Nephron (organoid): ENCODE data around the gene ABCC10.

Source experiments
- H3K27ac Mint-ChIP-seq, 3 experiments: 2 replicates each; pipeline ENCODE4 v1.8.0; 2020; ENCODE audit warnings: mixed read lengths in 3 of 3, mild to moderate bottlenecking in 2 of 3, moderate library complexity in 1 of 3
- H3K27me3 Mint-ChIP-seq: 2 replicates; pipeline ENCODE4 v1.8.0; 2021; ENCODE audit warnings: low read depth, mild to moderate bottlenecking, moderate library complexity, mixed read lengths
- H3K36me3 Mint-ChIP-seq: 2 replicates; pipeline ENCODE4 v1.8.0; 2020; ENCODE audit warnings: low read depth, mixed read lengths
- H3K4me1 Mint-ChIP-seq: 2 replicates; pipeline ENCODE4 v1.8.0; 2020; ENCODE audit warnings: mixed read lengths
- H3K4me3 Mint-ChIP-seq, 3 experiments: 2 replicates each; pipeline ENCODE4 v1.8.0; 2020; ENCODE audit warnings: mild to moderate bottlenecking in 3 of 3, mixed read lengths in 3 of 3, moderate library complexity in 2 of 3
- H3K9me3 Mint-ChIP-seq: 2 replicates; pipeline ENCODE4 v1.8.0; 2020; ENCODE audit warnings: mixed read lengths
- TF ChIP-seq, protein P1 (sequence below), 3 experiments: fragments of 200-600 bp; sonication (generic); IDR thresholded peaks; one replicate each; pipeline ENCODE4 v1.5.0; 2021; ENCODE audit warnings: antibody characterized with exemption in 3 of 3; ENCODE audit not compliant: unreplicated experiment in 3 of 3

The ABCC10 gene

DNA sequence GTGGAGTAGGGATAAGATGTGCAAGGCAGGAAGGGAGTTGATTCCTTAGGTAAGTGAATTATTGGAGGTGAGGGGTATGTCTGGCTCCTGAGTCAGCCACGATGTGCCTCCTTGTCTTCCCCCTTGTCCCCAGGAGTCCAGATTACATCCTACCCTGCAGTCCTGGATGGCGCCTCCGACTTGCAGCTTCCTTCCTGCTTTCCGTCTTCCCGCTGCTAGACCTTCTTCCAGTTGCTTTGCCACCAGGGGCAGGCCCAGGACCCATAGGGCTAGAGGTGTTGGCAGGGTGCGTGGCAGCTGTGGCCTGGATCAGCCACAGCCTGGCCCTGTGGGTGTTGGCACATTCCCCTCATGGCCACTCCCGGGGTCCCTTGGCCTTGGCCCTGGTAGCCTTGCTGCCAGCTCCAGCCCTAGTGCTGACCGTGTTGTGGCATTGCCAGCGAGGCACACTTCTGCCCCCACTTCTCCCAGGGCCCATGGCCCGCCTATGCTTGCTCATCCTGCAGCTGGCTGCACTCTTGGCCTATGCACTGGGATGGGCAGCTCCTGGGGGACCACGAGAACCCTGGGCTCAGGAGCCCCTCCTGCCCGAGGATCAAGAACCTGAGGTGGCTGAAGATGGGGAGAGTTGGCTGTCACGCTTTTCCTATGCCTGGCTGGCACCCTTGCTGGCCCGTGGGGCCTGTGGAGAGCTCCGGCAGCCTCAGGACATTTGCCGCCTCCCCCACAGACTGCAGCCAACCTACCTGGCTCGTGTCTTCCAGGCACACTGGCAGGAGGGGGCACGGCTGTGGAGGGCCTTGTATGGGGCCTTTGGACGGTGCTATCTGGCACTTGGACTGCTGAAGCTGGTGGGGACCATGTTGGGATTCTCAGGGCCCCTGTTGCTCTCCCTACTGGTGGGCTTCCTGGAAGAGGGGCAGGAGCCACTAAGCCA lies 4.9 kb downstream of the ABCC10 start:
- no peaks in the 10 kb centered on the region for H3K27me3 Mint-ChIP-seq
- H3K4me3 Mint-ChIP-seq: no peak overlapping the region
- peaks cover 11% of the 10 kb centered on the region for H3K36me3 Mint-ChIP-seq
- no peak overlapping the region for H3K27ac Mint-ChIP-seq
- peaks cover 30% of the 10 kb centered on the region for H3K4me1 Mint-ChIP-seq
- TF ChIP-seq, protein P1, sequence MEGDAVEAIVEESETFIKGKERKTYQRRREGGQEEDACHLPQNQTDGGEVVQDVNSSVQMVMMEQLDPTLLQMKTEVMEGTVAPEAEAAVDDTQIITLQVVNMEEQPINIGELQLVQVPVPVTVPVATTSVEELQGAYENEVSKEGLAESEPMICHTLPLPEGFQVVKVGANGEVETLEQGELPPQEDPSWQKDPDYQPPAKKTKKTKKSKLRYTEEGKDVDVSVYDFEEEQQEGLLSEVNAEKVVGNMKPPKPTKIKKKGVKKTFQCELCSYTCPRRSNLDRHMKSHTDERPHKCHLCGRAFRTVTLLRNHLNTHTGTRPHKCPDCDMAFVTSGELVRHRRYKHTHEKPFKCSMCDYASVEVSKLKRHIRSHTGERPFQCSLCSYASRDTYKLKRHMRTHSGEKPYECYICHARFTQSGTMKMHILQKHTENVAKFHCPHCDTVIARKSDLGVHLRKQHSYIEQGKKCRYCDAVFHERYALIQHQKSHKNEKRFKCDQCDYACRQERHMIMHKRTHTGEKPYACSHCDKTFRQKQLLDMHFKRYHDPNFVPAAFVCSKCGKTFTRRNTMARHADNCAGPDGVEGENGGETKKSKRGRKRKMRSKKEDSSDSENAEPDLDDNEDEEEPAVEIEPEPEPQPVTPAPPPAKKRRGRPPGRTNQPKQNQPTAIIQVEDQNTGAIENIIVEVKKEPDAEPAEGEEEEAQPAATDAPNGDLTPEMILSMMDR (IDR thresholded peaks at IDR 0.05; ENCODE audit: unreplicated experiment in 3 of 3): no peak
- H3K9me3 Mint-ChIP-seq: no peaks in the 10 kb centered on the region

DNA sequence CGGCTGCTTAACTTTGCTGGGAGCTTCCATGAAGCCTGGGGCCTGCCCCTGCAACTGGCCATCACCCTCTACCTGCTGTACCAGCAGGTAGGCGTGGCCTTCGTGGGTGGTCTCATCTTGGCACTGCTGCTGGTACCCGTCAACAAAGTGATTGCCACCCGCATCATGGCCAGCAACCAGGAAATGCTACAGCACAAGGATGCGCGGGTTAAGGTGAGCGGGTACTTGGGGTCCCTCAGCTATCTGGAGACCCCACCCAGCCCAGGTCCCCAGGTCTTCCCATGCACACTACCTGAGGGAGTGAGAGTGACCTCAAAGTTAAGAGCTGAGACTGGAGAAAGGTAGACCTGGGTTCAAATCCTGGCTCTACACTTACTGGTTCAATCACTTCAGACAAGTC lies 5.8 kb downstream of the ABCC10 start:
- Mint-ChIP-seq H3K4me3 (no peak overlapping the region), H3K36me3 (peaks cover 15% of the 10 kb centered on the region), H3K27ac (no peak overlapping the region), H3K4me1 (peaks cover 34% of the 10 kb centered on the region), H3K9me3 (no peaks in the 10 kb centered on the region), H3K27me3 (no peaks in the 10 kb centered on the region)
- TF ChIP-seq, protein P1 (IDR thresholded peaks at IDR 0.05; ENCODE audit: unreplicated experiment in 3 of 3): no peak

DNA sequence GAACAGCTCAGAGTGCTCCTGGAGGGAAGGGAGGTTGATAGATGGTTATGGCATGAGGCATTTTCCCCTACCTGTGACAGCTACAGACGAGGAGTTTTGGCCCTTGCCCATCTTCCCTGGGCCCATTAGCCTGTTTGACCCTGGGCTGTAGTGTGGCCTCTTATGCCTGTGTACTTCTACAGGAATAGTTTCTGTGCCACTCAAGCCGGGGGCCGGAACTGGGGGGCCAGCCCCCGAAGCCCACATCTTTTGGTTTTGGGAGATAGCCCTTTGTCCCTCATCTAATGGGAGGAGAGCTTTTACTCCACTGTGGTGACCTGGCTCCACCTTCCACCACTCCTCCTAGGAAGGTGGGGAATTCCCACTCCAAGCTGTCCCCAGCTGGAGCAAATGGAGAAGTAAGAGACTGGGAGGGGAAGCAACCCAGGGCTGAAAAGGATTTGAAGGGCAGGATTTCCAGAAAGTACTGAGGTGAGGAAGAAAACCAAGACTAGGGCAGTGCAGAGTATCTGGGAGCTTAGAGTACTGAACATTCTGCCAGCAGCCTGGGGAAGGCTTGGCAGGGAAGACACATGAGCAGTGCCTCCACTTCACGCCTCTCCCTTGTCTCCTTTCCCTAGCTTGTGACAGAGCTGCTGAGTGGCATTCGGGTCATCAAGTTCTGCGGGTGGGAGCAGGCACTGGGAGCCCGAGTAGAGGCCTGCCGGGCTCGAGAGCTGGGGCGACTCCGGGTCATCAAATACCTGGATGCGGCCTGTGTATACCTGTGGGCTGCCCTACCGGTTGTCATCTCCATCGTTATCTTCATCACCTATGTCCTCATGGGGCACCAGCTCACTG lies 6.9 kb downstream of the ABCC10 start:
- H3K4me1 Mint-ChIP-seq: peaks cover 24% of the 10 kb centered on the region

DNA sequence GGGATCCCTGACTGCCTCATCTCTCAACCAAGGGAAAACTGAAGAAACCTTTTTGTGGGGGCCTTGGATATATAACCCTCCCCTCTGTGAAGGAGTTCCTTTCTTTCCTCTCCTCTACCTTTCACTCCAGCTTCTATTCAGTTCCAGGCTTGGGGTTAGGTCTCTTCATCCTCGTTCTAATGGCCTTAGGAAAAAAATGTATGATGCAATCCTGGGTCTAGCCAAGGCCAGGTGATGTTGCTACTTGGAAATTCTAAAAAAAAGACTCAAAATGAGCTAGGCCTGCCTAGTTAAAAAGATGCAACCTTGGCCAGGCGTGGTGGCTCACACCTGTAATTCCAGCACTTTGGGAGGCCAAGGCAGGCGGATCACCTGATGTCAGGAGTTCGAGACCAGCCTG lies 7.6 kb downstream of the ABCC10 start:
- TF ChIP-seq, protein P1 (IDR thresholded peaks at IDR 0.05; ENCODE audit: unreplicated experiment in 3 of 3): no peak
- Mint-ChIP-seq H3K9me3 (no peaks in the 10 kb centered on the region), H3K4me3 (no peak overlapping the region), H3K36me3 (peaks cover 15% of the 10 kb centered on the region), H3K27me3 (no peaks in the 10 kb centered on the region), H3K27ac (no peak overlapping the region), H3K4me1 (peaks cover 24% of the 10 kb centered on the region)

More for the DNA sequence above, 6.9 kb downstream of the ABCC10 start:
- TF ChIP-seq, protein P1 (IDR thresholded peaks at IDR 0.05; ENCODE audit: unreplicated experiment in 3 of 3): no peak
- Mint-ChIP-seq H3K4me3 (no peak overlapping the region), H3K27me3 (no peaks in the 10 kb centered on the region), H3K36me3 (peaks cover 15% of the 10 kb centered on the region), H3K9me3 (no peaks in the 10 kb centered on the region), H3K27ac (no peak overlapping the region)

DNA sequence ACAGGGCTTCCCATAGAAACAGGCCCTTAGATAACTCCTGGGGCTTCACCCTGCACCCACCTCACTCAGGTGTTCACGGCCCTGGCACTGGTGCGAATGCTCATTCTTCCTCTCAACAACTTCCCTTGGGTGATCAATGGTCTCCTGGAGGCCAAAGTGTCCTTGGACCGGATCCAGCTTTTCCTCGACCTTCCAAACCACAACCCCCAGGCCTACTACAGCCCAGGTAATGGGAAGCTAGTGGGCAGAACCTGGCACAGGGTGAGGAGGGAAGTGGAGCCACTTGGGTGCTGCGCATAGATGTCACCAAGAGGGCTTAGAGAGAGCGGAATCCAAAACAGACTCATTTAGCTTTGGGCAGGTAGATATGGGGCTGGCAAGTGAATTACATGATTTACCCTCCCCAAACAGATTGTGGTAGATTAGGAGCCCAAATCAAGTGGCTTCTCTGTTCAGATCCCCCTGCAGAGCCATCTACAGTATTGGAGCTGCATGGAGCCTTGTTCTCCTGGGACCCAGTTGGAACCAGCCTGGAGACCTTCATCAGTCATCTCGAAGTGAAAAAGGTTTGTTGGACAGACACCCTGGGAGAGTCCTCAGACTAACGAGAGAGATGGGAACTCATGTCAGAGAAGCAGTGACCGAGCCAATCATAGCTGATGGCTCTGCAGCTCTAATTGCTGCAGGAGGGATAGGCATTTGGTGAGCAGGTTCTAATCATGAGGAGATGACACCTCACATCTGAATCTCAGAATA lies 8.5 kb downstream of the ABCC10 start:
- no peaks in the 10 kb centered on the region for H3K9me3 Mint-ChIP-seq
- TF ChIP-seq, protein P1 (IDR thresholded peaks at IDR 0.05; ENCODE audit: unreplicated experiment in 3 of 3): no peak
- peaks cover 24% of the 10 kb centered on the region for H3K4me1 Mint-ChIP-seq
- peaks cover 15% of the 10 kb centered on the region for H3K36me3 Mint-ChIP-seq
- H3K4me3 Mint-ChIP-seq: no peak overlapping the region
- H3K27me3 Mint-ChIP-seq: no peaks in the 10 kb centered on the region
- H3K27ac Mint-ChIP-seq: peak overlapping the region; percentile 93 to 98 (median 94)
